H9 (cell line): Measurements from ENCODE around the gene FOLR3. TPM values are rescaled to one million over a fixed set of nuclear protein-coding genes. Genes with fewer than 3 reads are reported as not detected.

Experiments used
- DNase-seq: peaks from one replicate; pipeline ENCODE4 v3.0.0-alpha.2; 2017
- H2AFZ ChIP-seq: one replicate; pipeline ENCODE4 v1.6.1; 2013; ENCODE audit warnings: mild to moderate bottlenecking, low read length, control low read depth, moderate library complexity
- H2AK5ac ChIP-seq: 2 replicates; pipeline ENCODE4 v1.6.1; 2013; ENCODE audit warnings: low read length, control low read depth, mixed read lengths; ENCODE audit not compliant: insufficient read length
- H2BK120ac ChIP-seq: one replicate; pipeline ENCODE4 v1.6.1; 2013; ENCODE audit warnings: low read depth, mild to moderate bottlenecking, low read length, control low read depth, inconsistent platforms; ENCODE audit not compliant: poor library complexity, severe bottlenecking
- H2BK12ac ChIP-seq: 2 replicates; pipeline ENCODE4 v1.6.1; 2013; ENCODE audit warnings: low read length, control low read depth, mixed read lengths, low read depth; ENCODE audit not compliant: insufficient read length
- H2BK15ac ChIP-seq: 2 replicates; pipeline ENCODE4 v1.6.1; 2013; ENCODE audit warnings: low read depth, low read length, control low read depth
- H2BK20ac ChIP-seq: one replicate; pipeline ENCODE4 v1.6.1; 2013; ENCODE audit warnings: low read depth, mild to moderate bottlenecking, low read length, control low read depth, inconsistent platforms; ENCODE audit not compliant: poor library complexity, severe bottlenecking
- H2BK5ac ChIP-seq: 2 replicates; pipeline ENCODE4 v1.6.1; 2013; ENCODE audit warnings: low read length, control low read depth, mixed read lengths; ENCODE audit not compliant: insufficient read length
- H3K14ac ChIP-seq: 2 replicates; pipeline ENCODE4 v1.6.1; 2013; ENCODE audit warnings: low read length, control low read depth; ENCODE audit not compliant: insufficient read depth
- H3K18ac ChIP-seq: 2 replicates; pipeline ENCODE4 v1.6.1; 2013; ENCODE audit warnings: low read depth, mild to moderate bottlenecking, mixed read lengths, low read length, control low read depth; ENCODE audit not compliant: insufficient read length
- H3K23ac ChIP-seq: 2 replicates; pipeline ENCODE4 v1.6.1; 2013; ENCODE audit warnings: low read length, control low read depth, mixed read lengths, low read depth; ENCODE audit not compliant: insufficient read length
- H3K23me2 ChIP-seq: 2 replicates; pipeline ENCODE4 v1.6.1; 2013; ENCODE audit warnings: low read depth, mild to moderate bottlenecking, mixed read lengths, low read length, control low read depth; ENCODE audit not compliant: insufficient read length, poor library complexity, severe bottlenecking
- H3K27ac ChIP-seq: 2 replicates; pipeline ENCODE4 v1.5.1; 2013; ENCODE audit warnings: low read length, control low read depth, mixed read lengths, low read depth; ENCODE audit not compliant: insufficient read length
- H3K27me3 ChIP-seq: 2 replicates; pipeline ENCODE4 v1.6.1; 2013; ENCODE audit warnings: low read length, control low read depth, inconsistent platforms; ENCODE audit not compliant: insufficient read depth
- H3K4ac ChIP-seq: 2 replicates; pipeline ENCODE4 v1.6.1; 2013; ENCODE audit warnings: low read depth, mild to moderate bottlenecking, control low read depth, inconsistent platforms, low read length, moderate library complexity
- H3K4me1 ChIP-seq: 2 replicates; pipeline ENCODE4 v1.6.1; 2013; ENCODE audit warnings: low read length, control low read depth, inconsistent platforms; ENCODE audit not compliant: insufficient read depth
- H3K4me2 ChIP-seq: 2 replicates; pipeline ENCODE4 v1.6.1; 2013; ENCODE audit warnings: low read length, control low read depth, mixed read lengths; ENCODE audit not compliant: insufficient read length, insufficient read depth
- H3K56ac ChIP-seq: 2 replicates; pipeline ENCODE4 v1.6.1; 2013; ENCODE audit warnings: low read depth, mild to moderate bottlenecking, mixed read lengths, low read length, control low read depth; ENCODE audit not compliant: insufficient read length
- H3K79me1 ChIP-seq: 2 replicates; pipeline ENCODE4 v1.6.1; 2013; ENCODE audit warnings: low read depth, mild to moderate bottlenecking, moderate library complexity, low read length, control low read depth, inconsistent platforms; ENCODE audit not compliant: insufficient read depth, poor library complexity, severe bottlenecking
- H3K79me2 ChIP-seq: 2 replicates; pipeline ENCODE4 v1.6.1; 2013; ENCODE audit warnings: low read length, control low read depth, inconsistent platforms; ENCODE audit not compliant: insufficient read depth
- H3K9ac ChIP-seq: 2 replicates; pipeline ENCODE4 v1.6.1; 2013; ENCODE audit warnings: low read length, control low read depth, mixed read lengths; ENCODE audit not compliant: insufficient read length; ENCODE audit errors: extremely low read depth
- H3K9me3 ChIP-seq: one replicate; pipeline ENCODE4 v1.6.1; 2013; ENCODE audit warnings: low read depth, low read length, inconsistent platforms; ENCODE audit not compliant: control insufficient read depth
- H3T11ph ChIP-seq: one replicate; pipeline ENCODE4 v1.6.1; 2013; ENCODE audit warnings: mild to moderate bottlenecking, low read length, control low read depth, inconsistent platforms
- H4K20me1 ChIP-seq: one replicate; pipeline ENCODE4 v1.6.1; 2013; ENCODE audit not compliant: control insufficient read depth, insufficient read length, insufficient read depth
- H4K5ac ChIP-seq: 2 replicates; pipeline ENCODE4 v1.6.1; 2013; ENCODE audit warnings: low read depth, mild to moderate bottlenecking, mixed read lengths, low read length, control low read depth; ENCODE audit not compliant: insufficient read length
- H4K8ac ChIP-seq: replicated peaks from 2 replicates; pipeline ENCODE4 v1.6.1; 2013; ENCODE audit warnings: low read length, control low read depth, mixed read lengths, low read depth; ENCODE audit not compliant: insufficient read length
- H4K91ac ChIP-seq: 2 replicates; pipeline ENCODE4 v1.6.1; 2013; ENCODE audit warnings: low read depth, mild to moderate bottlenecking, moderate library complexity, mixed read lengths, low read length, control low read depth; ENCODE audit not compliant: insufficient read length
- H3K27ac Mint-ChIP-seq, 3 experiments: 2 replicates in 2 of 3; 3 replicates in 1 of 3; pipeline ENCODE4 v1.8.0; 2020 to 2021; ENCODE audit warnings: mixed read lengths in 3 of 3, mild to moderate bottlenecking in 1 of 3, moderate library complexity in 1 of 3
- H3K27me3 Mint-ChIP-seq: 2 replicates; pipeline ENCODE4 v1.8.0; 2021; ENCODE audit warnings: low read depth, mild to moderate bottlenecking, moderate library complexity, mixed read lengths
- H3K36me3 Mint-ChIP-seq, 3 experiments: 2 replicates in 2 of 3; 3 replicates in 1 of 3; pipeline ENCODE4 v1.8.0; 2020 to 2021; ENCODE audit warnings: low read depth in 3 of 3, mixed read lengths in 3 of 3; ENCODE audit not compliant: insufficient read depth in 1 of 3
- H3K4me1 Mint-ChIP-seq, 2 experiments: 2 replicates each; pipeline ENCODE4 v1.8.0; 2020; ENCODE audit warnings: mixed read lengths in 2 of 2
- H3K4me3 Mint-ChIP-seq, 2 experiments: 2 replicates in 1 of 2; 3 replicates in 1 of 2; pipeline ENCODE4 v1.8.0; 2020 to 2021; ENCODE audit warnings: mild to moderate bottlenecking in 2 of 2, mixed read lengths in 2 of 2, moderate library complexity in 1 of 2
- H3K9me3 Mint-ChIP-seq, 2 experiments: 2 replicates in 1 of 2; 3 replicates in 1 of 2; pipeline ENCODE4 v1.8.0; 2020; ENCODE audit warnings: mild to moderate bottlenecking in 2 of 2, mixed read lengths in 2 of 2, moderate library complexity in 1 of 2
- WGBS: extraction: QIAGEN DNeasy Blood & Tissue Kit; methylation state at CpG from one replicate; pipeline ENCODE4 v1.1.7; 2013; ENCODE audit warnings: missing lambda C conversion rate, low lambda C conversion rate, mixed read lengths; ENCODE audit not compliant: insufficient read length; ENCODE audit errors: extremely low coverage; 5-methylcytosine and 5-hydroxymethylcytosine counted together
- total RNA-seq: library from RNA; stranded (reverse); gene quantifications from 2 replicates; pipeline ENCODE4 v1.2.1, GENCODE V29; 2021
- TF ChIP-seq, protein P1 (sequence below): fragments of 200-600 bp; sonication (generic); conservative IDR thresholded peaks from 3 replicates; pipeline ENCODE4 v1.8.0; 2021; ENCODE audit warnings: antibody characterized with exemption, mild to moderate bottlenecking

The FOLR3 gene
- total RNA-seq, 1 experiment from 2014 or later = not detected

DNA sequence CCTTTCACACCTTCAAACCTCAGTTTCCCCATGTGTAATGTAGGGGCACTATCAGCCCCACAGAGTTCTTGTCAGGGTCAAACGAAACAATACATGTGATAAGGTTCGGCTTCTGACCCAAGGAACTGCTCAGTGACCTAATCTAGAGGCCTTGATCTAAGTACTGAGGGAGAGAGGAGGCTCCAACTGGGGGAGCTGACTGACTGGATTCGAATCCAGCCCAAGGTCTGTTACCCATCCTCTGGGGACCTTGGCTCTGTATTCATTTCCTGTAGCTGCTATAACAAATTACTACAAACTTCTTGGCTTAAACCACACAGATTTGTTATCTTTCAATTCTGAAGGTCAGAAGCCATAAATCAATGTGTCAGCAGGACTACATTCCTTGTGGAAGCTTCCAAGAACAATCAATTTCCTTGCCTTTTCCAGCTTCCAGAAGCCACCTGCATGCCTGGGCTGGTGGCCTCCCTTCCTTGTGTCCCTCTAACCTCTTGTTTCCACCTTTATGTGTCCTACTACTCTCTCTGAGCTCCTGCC, 12.3 kb upstream of the FOLR3 start:
- H3K27ac ChIP-seq = no peak overlapping the region
- H3K4ac ChIP-seq = no peak overlapping the region
- TF ChIP-seq, protein P1, sequence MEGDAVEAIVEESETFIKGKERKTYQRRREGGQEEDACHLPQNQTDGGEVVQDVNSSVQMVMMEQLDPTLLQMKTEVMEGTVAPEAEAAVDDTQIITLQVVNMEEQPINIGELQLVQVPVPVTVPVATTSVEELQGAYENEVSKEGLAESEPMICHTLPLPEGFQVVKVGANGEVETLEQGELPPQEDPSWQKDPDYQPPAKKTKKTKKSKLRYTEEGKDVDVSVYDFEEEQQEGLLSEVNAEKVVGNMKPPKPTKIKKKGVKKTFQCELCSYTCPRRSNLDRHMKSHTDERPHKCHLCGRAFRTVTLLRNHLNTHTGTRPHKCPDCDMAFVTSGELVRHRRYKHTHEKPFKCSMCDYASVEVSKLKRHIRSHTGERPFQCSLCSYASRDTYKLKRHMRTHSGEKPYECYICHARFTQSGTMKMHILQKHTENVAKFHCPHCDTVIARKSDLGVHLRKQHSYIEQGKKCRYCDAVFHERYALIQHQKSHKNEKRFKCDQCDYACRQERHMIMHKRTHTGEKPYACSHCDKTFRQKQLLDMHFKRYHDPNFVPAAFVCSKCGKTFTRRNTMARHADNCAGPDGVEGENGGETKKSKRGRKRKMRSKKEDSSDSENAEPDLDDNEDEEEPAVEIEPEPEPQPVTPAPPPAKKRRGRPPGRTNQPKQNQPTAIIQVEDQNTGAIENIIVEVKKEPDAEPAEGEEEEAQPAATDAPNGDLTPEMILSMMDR = no peak
- no peaks in the 10 kb centered on the region for H3K23me2 ChIP-seq
- Mint-ChIP-seq H3K4me1 (no peaks in the 10 kb centered on the region), H3K4me3 (no peak overlapping the region), H3K27me3 (peaks cover 40% of the 10 kb centered on the region), H3K9me3 (peaks cover 11 to 35% of the 10 kb centered on the region in 2 experiments; a peak in 4 of 5 replicates), H3K27ac (no peak overlapping the region), H3K36me3 (peaks cover 0 to 6% (median 0%) of the 10 kb centered on the region in 3 experiments; a peak in 2 of 7 replicates)
- H4K5ac ChIP-seq = no peak overlapping the region
- no peak overlapping the region for H3K23ac ChIP-seq
- H4K91ac ChIP-seq = no peak overlapping the region
- H3K18ac ChIP-seq = no peak overlapping the region
- no peak overlapping the region for H2BK15ac ChIP-seq
- no peak overlapping the region for H2BK120ac ChIP-seq
- H3K14ac ChIP-seq = no peak overlapping the region
- no peak overlapping the region for H2BK20ac ChIP-seq
- H3K79me2 ChIP-seq = no peaks in the 10 kb centered on the region
- peaks cover 1% of the 10 kb centered on the region for H3K9me3 ChIP-seq
- H3K79me1 ChIP-seq = no peaks in the 10 kb centered on the region
- no peak overlapping the region for H3K56ac ChIP-seq
- no peaks in the 10 kb centered on the region for H3K4me1 ChIP-seq
- H2AFZ ChIP-seq = no peak overlapping the region
- no peak overlapping the region for H3K9ac ChIP-seq
- H3K4me2 ChIP-seq = no peak overlapping the region
- H2BK12ac ChIP-seq = no peak overlapping the region
- H2AK5ac ChIP-seq = no peak overlapping the region
- WGBS = no CpG with 5 or more reads among the region's 3 CpGs
- DNase-seq = no peak
- no peak overlapping the region for H2BK5ac ChIP-seq
- H4K8ac ChIP-seq = no peak overlapping the region
- no peak overlapping the region for H3T11ph ChIP-seq
- no peaks in the 10 kb centered on the region for H4K20me1 ChIP-seq
- no peaks in the 10 kb centered on the region for H3K27me3 ChIP-seq
